Prostate gland (tissue), 2 donors: ENCODE results near the gene C10orf143. TPM values are rescaled to one million over a fixed set of nuclear protein-coding genes. Genes with fewer than 3 reads are reported as not detected.

Experiments used
- DNase-seq: peaks from one replicate; pipeline ENCODE4 v3.0.0-alpha.2; 2019; ENCODE audit warnings: low spot score
- H3K27ac ChIP-seq, 2 donors: fragments of 200-600 bp; sonication (generic); 2 replicates each; pipeline ENCODE4 v1.5.1; 2017 to 2019
- H3K27me3 ChIP-seq: fragments of 200-600 bp; sonication (generic); replicated peaks from 2 replicates; pipeline ENCODE4 v1.5.1; 2019; ENCODE audit not compliant: insufficient read depth
- H3K36me3 ChIP-seq, 2 donors: fragments of 200-600 bp; sonication (generic); 1 replicate in 1 of 2; 2 replicates in 1 of 2; pipeline versions ENCODE4 v1.5.1 to v1.8.1; 2017 to 2019
- H3K4me1 ChIP-seq: fragments of 200-600 bp; sonication (generic); replicated peaks from 2 replicates; pipeline ENCODE4 v1.5.1; 2019
- H3K4me3 ChIP-seq, 2 donors: fragments of 200-600 bp; sonication (generic); 2 replicates each; pipeline ENCODE4 v1.5.1; 2017 to 2019
- H3K9me3 ChIP-seq: fragments of 200-600 bp; sonication (generic); 2 replicates; pipeline ENCODE4 v1.5.1; 2017
- POLR2A ChIP-seq: fragments of 450-650 bp; IDR thresholded peaks from one replicate; pipeline ENCODE4 v1.6.1; 2016; ENCODE audit warnings: antibody characterized with exemption, mild to moderate bottlenecking
- POLR2AphosphoS5 ChIP-seq: sonication (generic); formaldehyde crosslinking; IDR thresholded peaks from one replicate; pipeline ENCODE4 v1.6.1; 2017; ENCODE audit warnings: antibody characterized with exemption
- WGBS: methylation state at CpG from one replicate; pipeline ENCODE4 v1.1.5; 2018; 5-methylcytosine and 5-hydroxymethylcytosine counted together
- intact Hi-C: fragments of 100-400 bp; cut with DNase I; formaldehyde crosslinking; loops from one replicate; pipeline ENCODE4 v1.14.2; 2022
- total RNA-seq, 2 donors: library from RNA; depleted of rRNA; stranded (reverse); fragments of >200 nt; gene quantifications; one replicate each; pipeline ENCODE4 v1.1.0, GENCODE V29; 2016
- TF ChIP-seq, protein P1 (sequence below), 4 experiments: fragments of 200-600 bp in 2 of 4; fragments of 450-650 bp in 2 of 4; sonication (generic) in 2 of 4; IDR thresholded peaks; 1 replicate in 3 of 4; 2 replicates in 1 of 4; pipeline ENCODE4 v1.5.1; 2016 to 2019; ENCODE audit warnings: antibody characterized with exemption in 4 of 4, mild to moderate bottlenecking in 2 of 4, moderate library complexity in 2 of 4

C10orf143 gene
- total RNA-seq, 2 donors from 2014 or later: 5.1 to 5.6 TPM

GRCh38 chr10:130052193-130052592 lies 58.4 kb downstream of the C10orf143 start:
- Histone ChIP-seq H3K9me3 (no peaks in the 10 kb centered on the region), H3K4me3 (no peak overlapping the region), H3K4me1 (no peaks in the 10 kb centered on the region), H3K27me3 (no peaks in the 10 kb centered on the region), H3K36me3 (no peaks in the 10 kb centered on the region), H3K27ac (no peak overlapping the region)
- 92% methylated on average over 9 of the region's 9 CpGs for WGBS
- no peak for TF ChIP-seq POLR2A
- TF ChIP-seq POLR2AphosphoS5: no peak
- TF ChIP-seq, protein P1, sequence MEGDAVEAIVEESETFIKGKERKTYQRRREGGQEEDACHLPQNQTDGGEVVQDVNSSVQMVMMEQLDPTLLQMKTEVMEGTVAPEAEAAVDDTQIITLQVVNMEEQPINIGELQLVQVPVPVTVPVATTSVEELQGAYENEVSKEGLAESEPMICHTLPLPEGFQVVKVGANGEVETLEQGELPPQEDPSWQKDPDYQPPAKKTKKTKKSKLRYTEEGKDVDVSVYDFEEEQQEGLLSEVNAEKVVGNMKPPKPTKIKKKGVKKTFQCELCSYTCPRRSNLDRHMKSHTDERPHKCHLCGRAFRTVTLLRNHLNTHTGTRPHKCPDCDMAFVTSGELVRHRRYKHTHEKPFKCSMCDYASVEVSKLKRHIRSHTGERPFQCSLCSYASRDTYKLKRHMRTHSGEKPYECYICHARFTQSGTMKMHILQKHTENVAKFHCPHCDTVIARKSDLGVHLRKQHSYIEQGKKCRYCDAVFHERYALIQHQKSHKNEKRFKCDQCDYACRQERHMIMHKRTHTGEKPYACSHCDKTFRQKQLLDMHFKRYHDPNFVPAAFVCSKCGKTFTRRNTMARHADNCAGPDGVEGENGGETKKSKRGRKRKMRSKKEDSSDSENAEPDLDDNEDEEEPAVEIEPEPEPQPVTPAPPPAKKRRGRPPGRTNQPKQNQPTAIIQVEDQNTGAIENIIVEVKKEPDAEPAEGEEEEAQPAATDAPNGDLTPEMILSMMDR (IDR thresholded peaks at IDR 0.05): no peak
- intact Hi-C loops: no loop called here
- DNase-seq: no peak

- intact Hi-C loops: no loop called here
- H3K9me3 ChIP-seq: no peaks in the 10 kb centered on the region
- TF ChIP-seq POLR2AphosphoS5: no peak
- no peak for TF ChIP-seq POLR2A
- TF ChIP-seq, protein P1 (IDR thresholded peaks at IDR 0.05): no peak
- H3K4me3 ChIP-seq: no peak overlapping the region
- no peaks in the 10 kb centered on the region for H3K27me3 ChIP-seq
- no peaks in the 10 kb centered on the region for H3K36me3 ChIP-seq
- no peak overlapping the region for H3K27ac ChIP-seq
- DNase-seq: no peak
- WGBS: 90% methylated on average over 12 of the region's 12 CpGs
- H3K4me1 ChIP-seq: no peaks in the 10 kb centered on the region
Measured at GRCh38 chr10:130050721-130051120, 59.9 kb downstream of the C10orf143 start.

GRCh38 chr10:130049987-130050386 lies 60.6 kb downstream of the C10orf143 start:
- DNase-seq: no peak
- H3K27me3 ChIP-seq: peaks cover 2% of the 10 kb centered on the region
- H3K4me1 ChIP-seq: no peaks in the 10 kb centered on the region
- no peak overlapping the region for H3K4me3 ChIP-seq
- no peak overlapping the region for H3K27ac ChIP-seq
- 71% methylated on average over 12 of the region's 12 CpGs for WGBS
- H3K36me3 ChIP-seq: no peaks in the 10 kb centered on the region
- H3K9me3 ChIP-seq: no peaks in the 10 kb centered on the region
- intact Hi-C loops: no loop called here
- TF ChIP-seq POLR2AphosphoS5 (no peak), POLR2A (no peak)
- TF ChIP-seq, protein P1 (IDR thresholded peaks at IDR 0.05): no peak

- Histone ChIP-seq H3K27ac (no peak overlapping the region), H3K4me3 (no peak overlapping the region), H3K27me3 (peaks cover 9% of the 10 kb centered on the region), H3K36me3 (no peaks in the 10 kb centered on the region), H3K9me3 (no peaks in the 10 kb centered on the region), H3K4me1 (no peaks in the 10 kb centered on the region)
- WGBS: 88% methylated on average over 12 of the region's 12 CpGs
- TF ChIP-seq POLR2A (no peak), POLR2AphosphoS5 (no peak)
- TF ChIP-seq, protein P1 (IDR thresholded peaks at IDR 0.05): no peak
- no peak for DNase-seq
- intact Hi-C loops: no loop called here
Measured at GRCh38 chr10:130049244-130049643, 61.4 kb downstream of the C10orf143 start.

GRCh38 chr10:130048081-130048480 lies 62.5 kb downstream of the C10orf143 start:
- Histone ChIP-seq H3K9me3 (no peaks in the 10 kb centered on the region), H3K4me3 (no peak overlapping the region), H3K27ac (no peak overlapping the region), H3K36me3 (no peaks in the 10 kb centered on the region), H3K4me1 (no peaks in the 10 kb centered on the region), H3K27me3 (peaks cover 9% of the 10 kb centered on the region)
- TF ChIP-seq POLR2A (no peak), POLR2AphosphoS5 (no peak)
- TF ChIP-seq, protein P1 (IDR thresholded peaks at IDR 0.05): no peak
- DNase-seq: no peak
- WGBS: 60% methylated on average over 3 of the region's 3 CpGs
- intact Hi-C loops: no loop called here
